WERI-Rb-1 (cell line): Measurements from ENCODE around the gene CHST6.
"Not testable (repeated sequence)": the region's sequence is repeated elsewhere in the genome, so short reads cannot be mapped to it uniquely, and the experiment has no call there.

Experiments used
- DNase-seq: peaks from one replicate; pipeline ENCODE4 v3.0.0-alpha.2; 2020
- H3K27ac ChIP-seq: fragments of 250-450 bp; sonication (Bioruptor Pico); 2 replicates; pipeline ENCODE4 v1.5.1; 2020; ENCODE audit warnings: mild to moderate bottlenecking, moderate library complexity
- H3K27me3 ChIP-seq: fragments of 250-450 bp; sonication (Bioruptor Pico); 2 replicates; pipeline ENCODE4 v1.5.1; 2021; ENCODE audit warnings: mild to moderate bottlenecking, low read depth, moderate library complexity; ENCODE audit not compliant: insufficient read depth, severe bottlenecking
- H3K36me3 ChIP-seq: fragments of 250-450 bp; sonication (Bioruptor Pico); 2 replicates; pipeline ENCODE4 v1.5.1; 2020; ENCODE audit warnings: mild to moderate bottlenecking, moderate library complexity
- H3K4me3 ChIP-seq: 2 replicates; pipeline ENCODE4 v1.5.1; 2011; ENCODE audit warnings: low read depth, mild to moderate bottlenecking, control low read depth, low read length
- H3K9me3 ChIP-seq: fragments of 250-450 bp; sonication (Bioruptor Pico); 2 replicates; pipeline ENCODE4 v1.5.1; 2021; ENCODE audit warnings: mild to moderate bottlenecking, moderate library complexity; ENCODE audit not compliant: severe bottlenecking
- CTCF ChIP-seq: IDR thresholded peaks from 2 replicates; pipeline ENCODE4 v1.5.1; 2011; ENCODE audit warnings: low read depth, mild to moderate bottlenecking, control low read depth, inconsistent platforms, low read length

CHST6 gene

DNA sequence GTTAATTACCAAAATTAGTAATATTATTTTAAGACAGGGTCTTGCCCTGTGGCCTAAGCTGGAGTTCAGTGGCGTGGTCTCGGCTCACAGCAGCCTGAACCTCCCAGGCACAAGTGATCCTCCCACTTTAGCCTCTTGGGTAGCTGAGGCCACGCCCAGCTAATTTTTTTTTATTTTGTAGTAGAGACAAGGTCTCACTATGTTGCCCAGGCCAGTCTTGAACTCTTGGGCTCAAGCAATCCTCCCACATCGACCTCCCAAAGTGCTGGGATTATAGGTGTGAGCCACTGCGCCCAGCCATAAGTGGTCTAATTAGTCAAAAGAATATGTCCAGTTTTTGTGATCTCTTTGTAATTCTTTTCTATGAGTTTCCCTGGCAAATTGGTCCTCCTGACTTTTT is 49.9 kb downstream of the CHST6 start:
- H3K4me3 ChIP-seq = no peak overlapping the region
- TF ChIP-seq CTCF = no peak
- no peaks in the 10 kb centered on the region for H3K9me3 ChIP-seq
- H3K27me3 ChIP-seq = no peaks in the 10 kb centered on the region
- H3K36me3 ChIP-seq = peaks cover 22% of the 10 kb centered on the region
- no peak for DNase-seq
- no peak overlapping the region for H3K27ac ChIP-seq

DNA sequence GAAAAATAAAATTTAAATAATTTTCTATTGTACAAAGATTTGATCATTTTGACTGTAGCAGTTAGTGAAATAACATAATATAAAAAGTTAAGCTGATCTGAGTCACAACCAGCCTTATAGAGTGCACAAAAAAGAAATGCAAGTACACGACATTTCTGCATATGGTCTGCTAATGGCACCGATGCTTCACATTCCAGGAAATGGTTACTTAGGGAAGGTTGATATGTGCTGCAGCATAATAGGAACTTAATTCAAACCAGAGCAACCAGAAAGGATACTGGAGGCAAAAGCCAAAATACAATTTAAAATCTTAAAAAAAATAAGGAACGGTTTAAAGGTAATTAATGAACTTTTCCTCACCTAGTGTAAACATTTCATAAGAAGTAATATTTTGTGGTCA is 51.9 kb downstream of the CHST6 start:
- DNase-seq = no peak
- TF ChIP-seq CTCF = no peak
- Histone ChIP-seq H3K4me3 (no peak overlapping the region), H3K27me3 (no peaks in the 10 kb centered on the region), H3K27ac (no peak overlapping the region), H3K9me3 (no peaks in the 10 kb centered on the region), H3K36me3 (peaks cover 12% of the 10 kb centered on the region)

GRCh38 chr16:75433732-75434413 is 61.4 kb downstream of the CHST6 start:
- Histone ChIP-seq H3K27me3 (no peaks in the 10 kb centered on the region), H3K9me3 (no peaks in the 10 kb centered on the region), H3K27ac (peak overlapping the region; percentile 90), H3K36me3 (peaks cover 15% of the 10 kb centered on the region), H3K4me3 (peak overlapping the region; percentile 67)
- no peak for DNase-seq
- TF ChIP-seq CTCF = no peak

DNA sequence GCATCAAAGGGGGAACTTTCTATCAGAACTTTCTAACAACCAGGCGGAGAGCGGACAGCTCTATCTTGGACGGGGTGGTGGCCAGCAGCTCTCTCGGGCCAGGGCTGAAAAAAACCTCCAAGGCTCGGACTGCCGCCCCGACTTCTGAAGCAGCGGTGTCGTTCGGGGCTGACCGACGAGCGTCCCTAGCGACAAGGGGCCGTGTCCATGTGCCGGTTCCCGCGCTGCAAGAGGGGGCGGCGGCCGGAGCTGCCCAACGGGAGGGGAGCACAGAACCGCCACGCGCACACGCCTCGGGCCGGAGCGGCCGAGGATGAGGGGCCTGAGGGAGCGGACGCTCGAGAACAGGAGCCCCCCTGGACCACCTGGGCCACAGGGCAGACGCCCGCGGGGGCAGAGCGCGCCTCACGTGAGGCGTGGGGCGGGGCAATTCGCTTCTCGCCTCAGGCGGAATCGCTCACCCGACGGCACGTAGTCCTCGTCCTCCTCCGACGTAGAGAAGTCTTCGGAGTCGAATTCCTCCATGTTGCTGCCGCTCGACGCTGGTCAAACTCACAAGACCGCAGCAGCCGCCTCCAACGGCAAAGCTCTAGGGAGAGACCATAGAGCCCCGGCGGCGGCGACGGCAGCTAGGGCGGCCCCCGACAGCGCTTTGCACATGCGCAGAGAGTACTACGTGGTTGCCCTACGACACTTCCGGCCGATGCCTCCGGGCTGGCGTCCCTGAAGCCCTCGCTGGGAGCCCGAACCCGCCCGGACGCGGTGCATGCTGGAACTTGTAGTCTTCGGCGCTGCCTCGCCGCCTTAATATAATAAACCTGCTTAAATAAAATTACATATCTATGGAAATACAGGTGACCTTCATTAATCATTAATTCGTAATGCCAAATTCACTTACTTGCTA is 62.2 kb downstream of the CHST6 start, which contains the start of gene CFDP1:
Gene CFDP1 (minus strand): TSS at position 676 of the 904 bp plus-strand sequence. CDS start 151 bp downstream, at position 525.
- TF ChIP-seq CTCF = no peak
- Histone ChIP-seq H3K4me3 (peak within 1 kb of the TSS; percentile 67), H3K27ac (peak within 1 kb of the TSS; percentile 90)

GRCh38 chr16:75429621-75430403 is 65.4 kb downstream of the CHST6 start:
- Histone ChIP-seq H3K27ac (peak overlapping the region; percentile 90), H3K36me3 (peaks cover 21% of the 10 kb centered on the region), H3K4me3 (no peak overlapping the region), H3K27me3 (no peaks in the 10 kb centered on the region), H3K9me3 (no peaks in the 10 kb centered on the region)
- no peak for TF ChIP-seq CTCF
- DNase-seq = no peak

More for the DNA sequence above, 62.2 kb downstream of the CHST6 start, which contains the start of gene CFDP1:
- no peaks in the 10 kb centered on the region for H3K27me3 ChIP-seq
- H3K9me3 ChIP-seq = no peaks in the 10 kb centered on the region
- peaks cover 15% of the 10 kb centered on the region for H3K36me3 ChIP-seq
- peak; percentile 95 for DNase-seq

- not testable (repeated sequence) for H3K4me3 ChIP-seq, H3K27ac ChIP-seq, H3K9me3 ChIP-seq, DNase-seq, H3K27me3 ChIP-seq
- H3K36me3 ChIP-seq = peaks cover 21% of the 10 kb centered on the region
Observed at GRCh38 chr16:75426524-75426923, 68.7 kb downstream of the CHST6 start.

DNA sequence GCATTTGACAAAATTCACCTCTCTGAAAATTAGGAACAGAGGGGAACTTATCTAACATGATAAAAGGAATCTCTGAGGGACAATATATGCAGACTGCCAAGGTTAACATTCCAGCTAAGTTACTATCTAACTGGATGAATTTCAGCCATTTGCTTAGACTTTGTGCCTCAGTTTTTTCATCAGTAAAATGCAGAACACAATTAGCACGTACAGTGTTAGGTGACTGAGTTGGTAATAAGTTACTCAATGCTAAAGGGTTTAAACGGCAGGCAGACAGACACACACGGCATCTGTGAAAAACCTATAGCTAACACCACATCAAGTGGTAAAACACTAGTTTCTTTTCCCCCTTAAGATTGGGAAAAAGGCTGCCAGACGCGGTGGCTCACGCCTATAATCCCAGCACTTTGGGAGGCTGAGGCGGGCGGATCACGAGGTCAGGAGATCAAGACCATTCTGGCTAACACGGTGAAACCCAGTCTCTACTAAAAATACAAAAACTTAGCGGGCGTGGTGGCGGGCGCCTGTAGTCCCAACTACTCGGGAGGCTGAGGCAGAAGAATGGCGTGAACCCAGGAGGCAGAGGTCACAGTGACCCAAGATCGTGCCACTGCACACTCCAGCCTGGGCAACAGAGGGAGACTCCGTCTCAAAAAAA is 71.0 kb downstream of the CHST6 start:
- not testable (repeated sequence) for H3K36me3 ChIP-seq, H3K4me3 ChIP-seq, DNase-seq, H3K27ac ChIP-seq, H3K27me3 ChIP-seq, H3K9me3 ChIP-seq
